GM18507 (cell line): ENCODE data around the gene KLHL14.
A peak's percentile ranks its signal among the peaks of the same experiment; 100 is the strongest.

Experiments used
- DNase-seq: peaks from one replicate; pipeline ENCODE4 v3.0.0; 2011; ENCODE audit warnings: low read depth; ENCODE audit not compliant: insufficient read length; ENCODE audit errors: extremely low spot score
- FAIRE-seq: peaks from 2 replicates; lab custom pipeline; 2011; peaks lifted over from hg19 to GRCh38; lab: Jason Lieb, UNC

The KLHL14 gene

DNA sequence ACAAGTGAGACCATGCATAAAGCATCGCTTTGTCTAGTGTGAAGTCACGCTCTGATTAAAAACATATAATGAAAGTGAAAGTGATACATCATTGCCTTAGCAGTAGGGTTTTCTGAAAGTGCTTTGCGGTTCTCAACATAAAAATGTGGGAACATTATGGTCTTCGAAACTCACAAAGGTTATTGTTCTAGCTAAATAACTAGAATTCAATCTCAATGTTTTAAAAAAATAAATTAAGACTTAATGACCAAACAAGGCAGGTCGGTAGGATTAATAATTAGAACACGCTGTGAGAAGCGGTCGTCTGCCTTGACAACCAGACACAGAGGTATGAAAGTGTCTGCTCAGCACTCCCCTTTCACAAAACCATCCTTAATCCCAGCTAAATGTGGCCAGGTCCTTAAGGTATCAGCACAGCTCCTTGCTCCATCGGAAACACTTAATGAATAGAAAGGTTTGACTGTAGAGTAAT lies 42.2 kb downstream of the KLHL14 start:
- peak; percentile 67 for FAIRE-seq

GRCh38 chr18:32730068-32730467 lies 42.8 kb downstream of the KLHL14 start:
- no peak for FAIRE-seq
- DNase-seq: no peak

More for the DNA sequence above, 42.2 kb downstream of the KLHL14 start:
- DNase-seq: peak; percentile 9

- no peak for DNase-seq
- no peak for FAIRE-seq
Observed at GRCh38 chr18:32724071-32724749, 48.6 kb downstream of the KLHL14 start.

DNA sequence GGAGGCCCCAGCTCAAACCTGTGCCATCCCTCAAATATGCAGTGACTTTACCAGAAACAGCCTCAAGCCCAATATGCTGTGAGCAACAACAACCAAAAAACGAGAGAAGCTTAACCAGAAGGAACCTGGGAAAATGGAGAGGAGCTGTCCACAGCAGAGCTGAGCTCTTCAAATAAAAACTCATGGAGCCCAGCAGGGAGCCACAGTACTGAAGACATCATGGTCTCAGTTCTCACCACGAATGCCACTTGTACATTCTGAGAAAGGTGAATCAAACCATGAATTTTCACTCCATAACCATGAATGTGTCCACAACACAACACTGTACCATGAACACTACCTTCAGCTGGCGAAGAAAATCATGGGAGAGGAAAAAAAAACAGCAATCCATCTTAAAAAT lies 50.5 kb downstream of the KLHL14 start:
- DNase-seq: no peak
- no peak for FAIRE-seq

GRCh38 chr18:32717126-32717525 lies 55.7 kb downstream of the KLHL14 start:
- FAIRE-seq (no peak), DNase-seq (no peak)

DNA sequence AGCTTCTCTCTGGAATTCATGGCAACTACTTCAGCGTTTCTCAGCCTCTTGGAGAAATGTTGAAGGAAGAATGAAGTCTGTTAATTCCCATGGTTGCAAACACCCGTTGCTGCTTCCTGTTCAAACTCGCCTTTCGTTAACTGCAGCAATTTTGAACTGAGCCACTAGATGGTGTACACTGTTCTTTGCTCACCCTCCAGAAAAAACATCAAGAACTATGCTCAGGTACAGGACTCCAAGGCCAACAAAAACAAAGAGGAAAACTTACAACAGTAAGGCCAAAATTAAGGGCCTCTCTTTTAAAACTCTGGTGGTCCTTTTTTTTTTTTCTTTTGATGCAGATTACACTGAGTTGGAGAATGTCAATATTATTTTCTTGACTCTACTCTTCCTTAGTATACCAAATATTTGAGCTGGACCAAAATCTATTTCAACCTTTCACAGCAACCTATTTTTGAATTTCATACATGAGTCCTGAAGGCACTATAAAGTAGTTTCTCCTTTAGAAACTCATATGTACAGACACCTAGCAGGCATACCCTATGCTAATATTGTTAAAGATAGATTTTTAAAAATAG lies 58.2 kb downstream of the KLHL14 start:
- DNase-seq (peak; percentile 7), FAIRE-seq (peak; percentile 62)

GRCh38 chr18:32712860-32713259 lies 60.0 kb downstream of the KLHL14 start:
- DNase-seq (no peak), FAIRE-seq (no peak)

DNA sequence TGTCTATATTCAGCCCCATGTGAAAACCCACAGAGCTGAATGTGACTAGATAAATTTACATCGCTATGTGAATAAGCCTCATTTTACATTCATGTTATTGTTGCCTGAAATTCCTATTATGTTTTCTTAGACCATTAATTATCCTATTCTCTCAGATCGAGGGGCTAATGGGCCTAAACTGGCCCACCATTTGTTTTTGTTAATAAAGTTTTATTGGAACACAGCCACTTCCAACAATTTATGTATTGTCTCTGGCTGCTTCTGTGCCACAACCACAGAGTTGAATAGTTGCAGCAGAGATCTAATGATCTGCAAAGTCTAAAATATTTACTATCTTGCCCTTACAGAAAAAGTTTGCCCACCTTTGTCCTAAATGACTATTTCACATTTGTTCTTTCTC lies 61.0 kb downstream of the KLHL14 start:
- FAIRE-seq (no peak), DNase-seq (no peak)

- FAIRE-seq: no peak
Observed at GRCh38 chr18:32707586-32707985, 65.2 kb downstream of the KLHL14 start.

GRCh38 chr18:32707147-32707546 lies 65.7 kb downstream of the KLHL14 start:
- FAIRE-seq: no peak
- DNase-seq: no peak

More at GRCh38 chr18:32707586-32707985, 65.2 kb downstream of the KLHL14 start:
- DNase-seq: no peak

DNA sequence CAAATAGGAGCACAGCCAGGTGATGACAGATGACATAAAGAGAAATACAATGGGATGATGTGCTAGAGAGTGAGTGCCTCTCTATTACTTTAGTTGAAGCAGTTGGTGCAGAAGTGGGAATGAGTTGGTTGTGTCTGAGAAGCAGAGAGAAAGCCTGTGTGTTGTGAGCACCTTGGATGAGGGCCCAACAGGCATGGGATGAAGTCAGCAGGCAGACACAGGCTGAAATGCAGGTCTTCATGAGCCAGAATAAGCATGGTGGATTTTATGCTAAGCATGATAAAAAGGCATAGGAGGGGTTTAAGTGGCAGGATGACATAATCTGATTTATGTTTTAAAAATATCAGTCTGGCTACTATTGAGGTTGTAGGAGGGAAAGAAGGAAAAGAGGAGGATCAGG lies 71.5 kb downstream of the KLHL14 start:
- DNase-seq (no peak), FAIRE-seq (no peak)

DNA sequence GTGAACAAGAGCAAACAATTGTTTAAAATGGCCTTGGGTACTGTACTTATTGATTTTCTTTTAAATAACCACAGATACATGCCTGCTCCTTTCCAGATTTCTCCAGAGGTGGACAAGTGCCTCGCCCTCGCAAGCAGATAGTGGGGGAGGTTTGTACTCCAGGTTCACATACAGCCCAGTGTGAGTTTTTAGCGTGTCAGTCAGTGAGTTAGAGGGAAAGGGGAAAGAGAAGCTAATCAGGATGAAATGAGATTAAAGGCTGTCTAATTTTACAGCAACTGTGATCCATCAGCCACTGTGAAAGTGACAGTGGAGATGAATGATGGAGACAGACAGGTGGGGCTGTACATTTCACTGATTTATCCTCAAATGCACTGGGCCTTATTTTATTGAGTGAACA lies 74.7 kb downstream of the KLHL14 start:
- DNase-seq (no peak), FAIRE-seq (no peak)

DNA sequence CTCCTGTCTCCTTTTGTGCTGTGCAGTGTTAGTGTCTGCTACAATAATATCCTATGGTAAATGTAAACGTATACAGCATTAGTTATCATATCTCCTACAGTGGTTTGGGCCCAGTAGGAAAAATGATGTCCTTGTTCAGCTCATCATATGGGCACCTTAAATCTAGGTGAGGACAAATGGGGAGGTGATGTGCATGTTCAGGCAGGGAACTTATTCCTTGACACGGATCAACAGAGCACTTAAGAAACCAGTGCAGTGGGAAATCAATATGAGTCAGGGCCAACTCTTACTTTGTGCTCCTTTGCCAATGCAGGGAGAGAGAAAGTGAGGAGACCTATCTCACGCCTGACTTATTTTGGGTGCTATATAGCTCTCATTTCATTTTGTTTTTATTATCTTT lies 76.4 kb downstream of the KLHL14 start:
- DNase-seq: no peak
- no peak for FAIRE-seq

GRCh38 chr18:32695534-32695933 lies 77.3 kb downstream of the KLHL14 start:
- no peak for DNase-seq
- no peak for FAIRE-seq

DNA sequence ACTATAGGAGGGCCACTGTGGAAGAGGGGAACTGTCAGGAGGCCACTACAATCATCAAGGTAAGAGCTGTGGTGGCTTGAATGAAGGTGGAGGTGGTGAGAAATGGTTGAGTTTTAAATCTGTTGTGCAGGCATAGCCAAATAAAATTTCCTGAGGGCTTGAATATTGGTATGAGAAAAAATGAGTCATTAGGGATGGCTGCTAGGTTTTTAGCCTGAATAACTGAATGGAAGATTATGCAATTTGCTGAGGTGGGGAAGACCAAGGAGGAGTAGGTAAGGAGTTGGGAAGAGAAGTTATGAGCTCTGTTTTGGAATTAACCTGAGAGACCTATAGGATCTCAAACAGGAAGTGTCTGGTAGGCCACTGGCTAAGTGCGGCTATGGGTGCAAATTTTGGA lies 84.0 kb downstream of the KLHL14 start:
- no peak for FAIRE-seq
- no peak for DNase-seq

- DNase-seq (no peak), FAIRE-seq (no peak)
Observed at GRCh38 chr18:32684940-32685339, 87.9 kb downstream of the KLHL14 start.

- FAIRE-seq: no peak
Observed at GRCh38 chr18:32684096-32684495, 88.7 kb downstream of the KLHL14 start.

GRCh38 chr18:32683044-32683443 lies 89.8 kb downstream of the KLHL14 start:
- FAIRE-seq (no peak), DNase-seq (no peak)

More at GRCh38 chr18:32684096-32684495, 88.7 kb downstream of the KLHL14 start:
- DNase-seq: no peak

GRCh38 chr18:32677578-32677977 lies 95.2 kb downstream of the KLHL14 start:
- FAIRE-seq: no peak

GRCh38 chr18:32674491-32674890 lies 98.3 kb downstream of the KLHL14 start:
- no peak for DNase-seq
- no peak for FAIRE-seq

More at GRCh38 chr18:32677578-32677977, 95.2 kb downstream of the KLHL14 start:
- no peak for DNase-seq

- DNase-seq (no peak), FAIRE-seq (no peak)
Observed at GRCh38 chr18:32672398-32672797, 100.4 kb downstream of the KLHL14 start.
